Mucosa of descending colon (tissue), 3 donors: ENCODE data around the gene EIF4G3. TPM values are rescaled to one million over a fixed set of nuclear protein-coding genes. Genes with fewer than 3 reads are reported as not detected.
A peak's percentile ranks its signal among the peaks of the same experiment; 100 is the strongest.
"Not testable (repeated sequence)": the region's sequence is repeated elsewhere in the genome, so short reads cannot be mapped to it uniquely, and the experiment has no call there.

ENCODE experiments used
- ATAC-seq: fragments of 200-7000 bp; cut with Tn5 transposase; one replicate; pipeline ENCODE4 v1.9.1; 2020; ENCODE audit warnings: mild to moderate bottlenecking, moderate library complexity
- DNase-seq, 3 donors: peaks; one replicate each; pipeline ENCODE4 v3.0.0-alpha.2; 2020
- H3K36me3 ChIP-seq: fragments of 200-600 bp; one replicate; pipeline ENCODE4 v1.8.0; 2021; ENCODE audit warnings: low read depth, mild to moderate bottlenecking
- H3K4me1 ChIP-seq: fragments of 200-600 bp; one replicate; pipeline ENCODE4 v1.8.0; 2021; ENCODE audit warnings: low read depth, mild to moderate bottlenecking
- H3K4me3 ChIP-seq: fragments of 200-600 bp; one replicate; pipeline ENCODE4 v1.8.0; 2021; ENCODE audit warnings: mild to moderate bottlenecking
- H3K9me3 ChIP-seq: fragments of 200-600 bp; one replicate; pipeline ENCODE4 v1.8.0; 2021; ENCODE audit warnings: mild to moderate bottlenecking
- CTCF ChIP-seq: fragments of 200-600 bp; IDR thresholded peaks from one replicate; pipeline ENCODE4 v1.8.0; 2022; ENCODE audit warnings: antibody characterized with exemption, mild to moderate bottlenecking
- intact Hi-C, 2 donors: fragments of 100-400 bp; cut with DNase I in 1 of 2; cut with micrococcal nuclease in 1 of 2; formaldehyde crosslinking; loops; one replicate each; pipeline versions ENCODE4 v1.11.0 to v1.11.1; 2022; cut with DNase I, micrococcal nuclease
- total RNA-seq, 3 donors: library from RNA; stranded (reverse); fragmentation: NEBNext Ultra II Directional in 2 of 3; extraction: Animal tissue kit (Norgen Biotek cat#: 25700) in 2 of 3; gene quantifications; one replicate each; pipeline versions ENCODE4 v1.2.1 to v1.2.4, GENCODE V29; 2021 to 2023
- donor health status: DM: no; HTN: no; CAD: no; lungs with moderate emphysema.
- donor health status: DM: no; HTN: no; CAD: no.
- donor health status: DM: no; HTN: yes; CAD: no.

The EIF4G3 gene
- total RNA-seq, 3 donors from 2014 or later, result 59.5 to 106 (median 90.8) TPM

GRCh38 chr1:21099034-21099868, 77.4 kb downstream of the EIF4G3 start:
- intact Hi-C loops, result no loop called here
- Histone ChIP-seq H3K9me3 (no peaks in the 10 kb centered on the region), H3K4me1 (no peaks in the 10 kb centered on the region), H3K36me3 (no peaks in the 10 kb centered on the region), H3K4me3 (no peak overlapping the region)
- no peak for TF ChIP-seq CTCF
- ATAC-seq, result no peak
- no peak for DNase-seq

GRCh38 chr1:21098186-21098915, 78.3 kb downstream of the EIF4G3 start:
- H3K4me1 ChIP-seq, result no peaks in the 10 kb centered on the region
- no peak for TF ChIP-seq CTCF
- H3K36me3 ChIP-seq, result no peaks in the 10 kb centered on the region
- no peak for ATAC-seq
- intact Hi-C loops, result no loop called here
- H3K9me3 ChIP-seq, result no peaks in the 10 kb centered on the region
- DNase-seq, result no peak
- H3K4me3 ChIP-seq, result no peak overlapping the region

GRCh38 chr1:21097729-21098128, 79.0 kb downstream of the EIF4G3 start:
- Histone ChIP-seq H3K4me1 (no peaks in the 10 kb centered on the region), H3K4me3 (no peak overlapping the region), H3K9me3 (no peaks in the 10 kb centered on the region), H3K36me3 (no peaks in the 10 kb centered on the region)
- TF ChIP-seq CTCF, result no peak
- DNase-seq (no peak), ATAC-seq (no peak)
- intact Hi-C loops, result no loop called here

GRCh38 chr1:21095976-21096375, 80.7 kb downstream of the EIF4G3 start:
- intact Hi-C loops, result no loop called here
- ATAC-seq (no peak), DNase-seq (no peak)
- no peaks in the 10 kb centered on the region for H3K9me3 ChIP-seq
- TF ChIP-seq CTCF, result no peak
- H3K4me3 ChIP-seq, result no peak overlapping the region
- no peaks in the 10 kb centered on the region for H3K36me3 ChIP-seq
- H3K4me1 ChIP-seq, result no peaks in the 10 kb centered on the region

- H3K4me1 ChIP-seq, intact Hi-C loops: not testable (repeated sequence)
These were observed 82.4 kb downstream of the EIF4G3 start for GRCh38 chr1:21094282-21094681.

GRCh38 chr1:21093271-21093958, 83.3 kb downstream of the EIF4G3 start:
- ATAC-seq, intact Hi-C loops, H3K4me3 ChIP-seq, H3K4me1 ChIP-seq, DNase-seq, H3K36me3 ChIP-seq, H3K9me3 ChIP-seq: not testable (repeated sequence)

More at GRCh38 chr1:21094282-21094681, 82.4 kb downstream of the EIF4G3 start:
- ATAC-seq, H3K36me3 ChIP-seq, DNase-seq, H3K9me3 ChIP-seq, H3K4me3 ChIP-seq: not testable (repeated sequence)

GRCh38 chr1:21092545-21092944, 84.2 kb downstream of the EIF4G3 start:
- H3K4me1 ChIP-seq, ATAC-seq, intact Hi-C loops, H3K36me3 ChIP-seq, H3K4me3 ChIP-seq, DNase-seq, H3K9me3 ChIP-seq: not testable (repeated sequence)

GRCh38 chr1:21091053-21091690, 85.5 kb downstream of the EIF4G3 start:
- H3K36me3 ChIP-seq, intact Hi-C loops, H3K4me3 ChIP-seq, H3K9me3 ChIP-seq, H3K4me1 ChIP-seq: not testable (repeated sequence)
- peak; percentile 70 for ATAC-seq
- DNase-seq, result peak in 1 of 3 donors; percentile 48
